ENCODE measurements around the gene TCEANC. TPM values are rescaled to one million over a fixed set of nuclear protein-coding genes. Genes with fewer than 3 reads are reported as not detected.
"Not testable (repeated sequence)": the region's sequence is repeated elsewhere in the genome, so short reads cannot be mapped to it uniquely, and the experiment has no call there.

TCEANC gene
- total RNA-seq, 2 experiments from 2014 or later = 1.9 to 2.3 TPM

DNA sequence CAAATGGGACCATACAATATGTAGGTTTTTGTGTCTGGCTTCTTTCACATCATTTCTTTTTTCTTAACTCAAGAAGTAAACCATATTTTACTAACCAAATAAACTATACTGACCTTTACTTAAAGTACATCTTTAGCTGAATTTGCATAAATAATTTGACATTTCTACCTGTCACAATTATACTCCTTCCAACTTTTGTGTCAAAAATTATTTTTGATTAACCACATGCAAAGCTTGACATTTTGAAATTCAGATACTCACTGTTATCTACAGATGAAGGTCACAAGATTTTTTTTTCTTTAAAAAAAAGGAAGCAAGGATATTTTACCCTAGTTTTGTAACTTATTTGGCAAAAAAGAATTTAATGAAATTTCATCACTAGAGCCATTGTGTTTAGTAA lies 23.9 kb downstream of the TCEANC start:
- POLR2A ChIA-PET = no interaction called here
- H3K36me3 Mint-ChIP-seq (ENCODE audit: low read depth) = no peaks in the 10 kb centered on the region
- no peaks in the 10 kb centered on the region for H3K4me1 Mint-ChIP-seq
- no peaks in the 10 kb centered on the region for H3K27me3 Mint-ChIP-seq
- CTCF ChIA-PET = no interaction called here
- ATAC-seq (no peak), DNase-seq (no peak)
- H3K27ac Mint-ChIP-seq = no peak overlapping the region
- H3K4me3 Mint-ChIP-seq = no peak overlapping the region
- no peaks in the 10 kb centered on the region for H3K9me3 Mint-ChIP-seq (ENCODE audit: low read depth)
- intact Hi-C loops (cut with DNase I, micrococcal nuclease) = no loop called here

DNA sequence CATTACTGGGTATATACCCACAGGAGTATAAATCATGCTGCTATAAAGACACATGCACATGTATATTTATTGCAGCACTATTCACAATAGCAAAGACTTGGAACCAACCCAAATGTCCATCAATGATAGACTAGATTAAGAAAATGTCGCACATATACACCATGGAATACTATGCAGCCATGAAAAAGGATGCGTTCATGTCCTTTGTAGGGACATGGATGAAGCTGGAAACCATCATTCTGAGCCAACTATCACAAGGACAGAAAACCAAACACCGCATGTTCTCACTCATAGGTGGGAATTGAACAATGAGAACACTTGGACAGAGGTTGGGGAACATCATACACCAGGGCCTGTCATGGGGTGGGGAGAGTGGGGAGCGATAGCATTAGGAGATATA lies 26.8 kb downstream of the TCEANC start:
- H3K4me3 Mint-ChIP-seq; H3K9me3 Mint-ChIP-seq (ENCODE audit: low read depth); H3K4me1 Mint-ChIP-seq; H3K36me3 Mint-ChIP-seq (ENCODE audit: low read depth); ATAC-seq; H3K27me3 Mint-ChIP-seq; DNase-seq; POLR2A ChIA-PET; H3K27ac Mint-ChIP-seq; CTCF ChIA-PET: not testable (repeated sequence)
- intact Hi-C loops (cut with DNase I, micrococcal nuclease) = loop anchor here in 1 of 2 experiments (10.0 kb wide), 1 partner anchor 605 kb away; no protein-coding TSS in a partner anchor

DNA sequence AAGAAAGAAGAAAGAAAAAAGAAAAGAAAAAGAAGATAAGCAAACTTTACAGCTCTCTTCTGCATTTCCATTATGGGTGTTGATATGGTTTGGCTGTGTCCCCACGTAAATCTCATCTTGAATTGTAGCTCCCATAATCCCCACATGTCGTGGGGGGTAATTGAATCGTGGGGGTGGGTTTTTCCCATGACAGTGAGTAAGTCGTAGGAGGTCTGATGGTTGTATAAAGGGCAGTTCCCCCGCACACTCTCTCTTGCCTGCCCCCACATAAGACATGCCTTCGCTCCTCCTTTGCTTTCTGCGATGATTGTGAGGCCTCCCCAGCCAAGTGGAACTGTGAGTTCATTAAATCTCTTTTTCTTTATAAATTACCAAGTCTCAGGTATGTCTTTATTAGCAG lies 28.7 kb downstream of the TCEANC start:
- Mint-ChIP-seq H3K4me3 (no peak overlapping the region), H3K4me1 (peaks cover 16% of the 10 kb centered on the region), H3K36me3 (ENCODE audit: low read depth) (no peaks in the 10 kb centered on the region), H3K27me3 (no peaks in the 10 kb centered on the region), H3K27ac (no peak overlapping the region), H3K9me3 (ENCODE audit: low read depth) (no peaks in the 10 kb centered on the region)
- ATAC-seq (no peak), DNase-seq (no peak)
- intact Hi-C loops (cut with DNase I, micrococcal nuclease) = loop anchor here in 1 of 2 experiments (10.0 kb wide), 1 partner anchor 607 kb away; no protein-coding TSS in a partner anchor
- POLR2A ChIA-PET = no interaction called here
- CTCF ChIA-PET = no interaction called here

DNA sequence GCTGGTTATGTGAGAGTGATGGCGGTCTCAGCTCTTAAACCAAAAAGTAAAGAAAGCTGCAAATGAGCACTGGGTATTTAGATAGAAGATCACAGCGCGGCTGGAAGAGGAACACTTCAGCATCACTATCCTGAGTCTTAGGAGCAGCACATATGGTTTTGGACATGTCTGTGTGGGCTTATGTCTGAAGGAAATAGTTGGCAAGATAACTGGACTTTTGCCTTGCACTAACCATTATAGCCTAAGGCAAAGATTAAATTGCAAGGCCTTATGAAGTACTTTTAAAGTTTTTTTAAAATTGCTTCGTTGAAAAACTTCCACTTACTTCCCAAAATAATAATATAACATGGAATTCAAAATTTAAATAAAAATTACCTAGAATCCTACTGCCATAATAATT lies 31.4 kb downstream of the TCEANC start:
- peaks cover 31% of the 10 kb centered on the region for H3K4me1 Mint-ChIP-seq
- peak overlapping the region; percentile 43 for H3K27ac Mint-ChIP-seq
- ATAC-seq = no peak
- H3K9me3 Mint-ChIP-seq (ENCODE audit: low read depth) = no peaks in the 10 kb centered on the region
- H3K27me3 Mint-ChIP-seq = no peaks in the 10 kb centered on the region
- intact Hi-C loops (cut with DNase I, micrococcal nuclease) = loop anchor here in 1 of 2 experiments (10.0 kb wide), 1 partner anchor 610 kb away; no protein-coding TSS in a partner anchor
- H3K4me3 Mint-ChIP-seq = no peak overlapping the region
- CTCF ChIA-PET = no interaction called here
- DNase-seq = no peak
- POLR2A ChIA-PET = no interaction called here
- no peaks in the 10 kb centered on the region for H3K36me3 Mint-ChIP-seq (ENCODE audit: low read depth)

DNA sequence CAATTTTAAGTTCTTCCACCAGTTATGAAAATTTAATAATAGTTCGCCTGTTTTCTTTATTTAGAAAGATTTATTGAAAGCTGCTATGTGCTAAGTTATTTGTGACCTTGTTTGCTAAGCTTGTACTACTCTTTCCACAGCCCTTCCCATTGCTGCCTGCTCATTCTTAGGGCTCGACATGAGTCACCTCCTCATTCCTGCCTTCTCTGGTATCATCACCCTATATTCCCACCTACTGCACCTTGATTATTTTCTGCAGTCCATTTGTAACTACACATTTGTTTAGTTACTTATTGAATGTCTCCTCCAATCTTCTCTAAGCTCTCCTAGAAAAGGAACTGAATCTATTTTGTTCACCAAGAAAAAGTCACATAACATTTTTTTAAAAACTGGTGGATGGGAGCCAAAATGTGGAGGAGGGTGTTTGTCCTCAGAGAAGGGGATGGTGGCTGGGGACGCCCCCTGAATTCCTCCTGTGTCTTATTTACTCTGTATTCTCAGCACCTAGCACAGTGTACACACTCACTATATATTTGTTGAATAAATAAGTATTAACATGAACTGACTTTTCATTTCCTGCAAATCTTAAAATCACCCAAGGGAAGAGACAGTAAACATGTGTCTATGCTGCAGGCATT lies 32.3 kb downstream of the TCEANC start:
- Mint-ChIP-seq H3K9me3 (ENCODE audit: low read depth) (no peaks in the 10 kb centered on the region), H3K27me3 (no peaks in the 10 kb centered on the region), H3K36me3 (ENCODE audit: low read depth) (peaks cover 3% of the 10 kb centered on the region), H3K4me1 (peaks cover 32% of the 10 kb centered on the region), H3K4me3 (no peak overlapping the region), H3K27ac (peak overlapping the region; percentile 78)
- DNase-seq (no peak), ATAC-seq (no peak)
- intact Hi-C loops (cut with DNase I, micrococcal nuclease) = loop anchor here in 1 of 2 experiments (5.0 to 10.0 kb wide), 2 partner anchors 610 to 728 kb away; no protein-coding TSS in a partner anchor
- ChIA-PET POLR2A (no interaction called here), CTCF (no interaction called here)

DNA sequence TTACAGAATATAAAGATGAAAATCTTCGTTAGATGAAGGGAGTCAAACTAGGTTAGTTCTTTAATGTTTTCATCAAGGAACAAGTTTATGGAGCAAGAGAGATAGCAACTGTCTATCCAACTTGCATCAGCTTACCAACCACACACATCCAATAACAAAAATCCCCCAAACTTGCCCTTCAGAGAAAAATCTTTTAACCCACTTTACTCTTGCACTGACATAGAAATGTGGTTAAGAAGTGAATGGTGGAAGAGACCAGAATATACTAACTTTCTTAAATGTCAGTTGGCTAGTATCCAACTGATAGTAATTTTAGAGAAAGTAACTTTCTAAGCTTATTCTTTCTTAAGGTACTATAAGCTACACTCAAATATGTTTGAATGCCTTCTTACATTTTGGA lies 34.3 kb downstream of the TCEANC start:
- Mint-ChIP-seq H3K36me3 (ENCODE audit: low read depth) (peaks cover 9% of the 10 kb centered on the region), H3K27ac (peak overlapping the region; percentile 97), H3K4me3 (no peak overlapping the region), H3K4me1 (peaks cover 47% of the 10 kb centered on the region), H3K9me3 (ENCODE audit: low read depth) (no peaks in the 10 kb centered on the region), H3K27me3 (no peaks in the 10 kb centered on the region)
- DNase-seq (no peak), ATAC-seq (no peak)
- intact Hi-C loops (cut with DNase I, micrococcal nuclease) = loop anchor here in 1 of 2 experiments (1.0 to 10.0 kb wide), 3 partner anchors 18 to 730 kb away; no protein-coding TSS in a partner anchor
- POLR2A ChIA-PET = interaction anchor here (0.6 kb wide), 1 partner anchor 176 kb away, joined by 5 read pairs; no protein-coding TSS in a partner anchor
- CTCF ChIA-PET = interaction anchor here (0.7 to 2.8 kb wide), 5 partner anchors 17 to 180 kb away, joined by 3 to 10 read pairs (median 5); partner anchors contain the start of genes OFD1 and TRAPPC2

DNA sequence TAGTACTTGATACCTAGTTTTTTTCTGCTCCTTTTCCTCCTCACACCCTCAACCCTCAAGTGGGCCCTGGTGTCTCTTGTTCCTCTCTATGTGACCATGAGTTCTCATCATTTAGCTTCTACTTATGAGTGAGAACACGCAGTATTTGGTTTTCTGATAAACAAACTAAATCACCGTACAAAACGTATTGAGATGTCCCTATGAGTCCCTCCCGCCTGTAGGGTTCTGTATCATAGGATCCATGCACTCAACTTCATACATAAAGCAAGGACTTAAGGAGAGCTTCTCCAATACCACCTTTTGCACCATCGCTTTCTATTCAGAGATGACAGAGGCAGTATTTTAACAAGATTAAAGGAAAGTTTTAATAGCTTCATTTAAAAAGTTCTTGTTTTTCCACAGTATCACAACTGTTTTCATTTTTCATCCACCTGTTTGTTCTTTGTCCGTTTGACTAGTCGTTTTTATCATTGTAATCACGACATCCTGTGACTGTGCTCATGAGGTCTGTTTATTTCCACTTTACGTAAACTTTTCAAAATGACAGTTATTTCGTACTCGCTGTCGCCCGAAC lies 35.5 kb downstream of the TCEANC start:
- peak; percentile 8 for DNase-seq
- peaks cover 59% of the 10 kb centered on the region for H3K4me1 Mint-ChIP-seq

DNA sequence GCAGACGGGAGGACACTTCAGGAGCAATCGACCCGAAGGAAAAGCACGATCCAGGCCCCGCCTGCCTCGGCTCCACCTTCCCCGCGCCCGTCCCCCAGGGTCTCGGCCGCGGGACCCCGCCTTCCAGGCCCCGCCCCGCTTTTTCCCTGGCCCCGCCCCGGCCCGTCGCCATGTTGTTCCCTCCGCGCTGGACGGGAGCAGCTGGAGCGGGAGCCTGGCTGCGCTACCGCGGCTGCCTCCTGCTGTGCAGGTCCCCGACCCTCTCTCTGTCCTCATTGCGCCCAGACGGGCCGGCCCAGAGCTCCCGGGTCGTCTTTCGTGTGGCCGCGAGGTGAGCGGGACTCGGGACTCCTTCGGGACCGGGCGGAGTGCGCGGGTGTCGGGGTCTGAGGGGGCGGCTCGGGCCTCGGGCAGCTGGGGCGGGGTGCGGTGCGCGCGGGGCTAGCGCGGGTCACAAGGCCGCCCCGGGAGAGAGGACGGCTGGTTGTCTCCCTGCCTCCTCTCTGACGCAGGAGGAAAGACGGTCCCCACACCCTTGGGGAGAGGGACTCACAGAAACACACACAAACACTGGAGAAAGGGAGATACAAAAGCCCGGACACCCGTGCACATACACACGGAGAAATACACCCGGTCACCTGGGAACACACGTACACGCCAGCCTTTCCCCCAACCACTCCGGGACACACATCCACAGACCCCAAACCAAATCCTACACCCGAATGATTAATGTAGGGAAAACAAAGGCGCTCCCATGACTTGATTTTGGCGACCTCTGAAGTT lies 36.2 kb downstream of the TCEANC start, which contains the start of gene RAB9A:
RAB9A (plus strand) TSS at position 171 of the 783 bp plus-strand sequence. CDS start 19,619 bp downstream, outside the sequence.
- Mint-ChIP-seq H3K36me3 (ENCODE audit: low read depth) (peaks cover 13% of the 10 kb centered on the region), H3K4me3 (peak within 1 kb of the TSS; percentile 85), H3K27me3 (no peaks in the 10 kb centered on the region), H3K27ac (peak within 1 kb of the TSS; percentile 97), H3K9me3 (ENCODE audit: low read depth) (no peaks in the 10 kb centered on the region), H3K4me1 (peaks cover 63% of the 10 kb centered on the region)
- DNase-seq (peak; percentile 88), ATAC-seq (peak; percentile 85)
- CTCF ChIA-PET = interaction anchor here (1.1 to 2.8 kb wide), 4 partner anchors 20 to 340 kb away, joined by 3 to 10 read pairs (median 6); partner anchors contain the start of genes GEMIN8, OFD1 and TRAPPC2
- intact Hi-C loops (cut with DNase I, micrococcal nuclease) = loop anchor here (1.0 to 10.0 kb wide), 8 partner anchors 20 to 732 kb away; partner anchors contain the start of genes OFD1 (in 2 of the 2), TRAPPC2 (in 2 of the 2), GEMIN8 (in 1 of the 2) and TCEANC (in 1 of the 2)
- POLR2A ChIA-PET = interaction anchor here (0.7 to 1.4 kb wide), 3 partner anchors 20 to 54 kb away, joined by 3 to 6 read pairs (median 5); partner anchors contain the start of gene TCEANC

More for the DNA sequence above, 35.5 kb downstream of the TCEANC start:
- ChIA-PET POLR2A (interaction anchor here (0.7 to 1.4 kb wide), 5 partner anchors 19 to 54 kb away, joined by 3 to 6 read pairs (median 4); partner anchors contain the start of genes OFD1, TCEANC and TRAPPC2), CTCF (interaction anchor here (1.0 to 2.8 kb wide), 7 partner anchors 19 to 341 kb away, joined by 3 to 10 read pairs (median 5); partner anchors contain the start of genes GEMIN8, OFD1 and TRAPPC2)
- peaks cover 13% of the 10 kb centered on the region for H3K36me3 Mint-ChIP-seq (ENCODE audit: low read depth)
- peak overlapping the region; percentile 85 for H3K4me3 Mint-ChIP-seq
- ATAC-seq = peak; percentile 23
- intact Hi-C loops (cut with DNase I, micrococcal nuclease) = loop anchor here (1.0 to 10.0 kb wide), 5 partner anchors 19 to 731 kb away; partner anchors contain the start of genes OFD1 (in 1 of the 2) and TRAPPC2 (in 1 of the 2)
- no peaks in the 10 kb centered on the region for H3K9me3 Mint-ChIP-seq (ENCODE audit: low read depth)
- H3K27me3 Mint-ChIP-seq = no peaks in the 10 kb centered on the region
- H3K27ac Mint-ChIP-seq = peak overlapping the region; percentile 97

DNA sequence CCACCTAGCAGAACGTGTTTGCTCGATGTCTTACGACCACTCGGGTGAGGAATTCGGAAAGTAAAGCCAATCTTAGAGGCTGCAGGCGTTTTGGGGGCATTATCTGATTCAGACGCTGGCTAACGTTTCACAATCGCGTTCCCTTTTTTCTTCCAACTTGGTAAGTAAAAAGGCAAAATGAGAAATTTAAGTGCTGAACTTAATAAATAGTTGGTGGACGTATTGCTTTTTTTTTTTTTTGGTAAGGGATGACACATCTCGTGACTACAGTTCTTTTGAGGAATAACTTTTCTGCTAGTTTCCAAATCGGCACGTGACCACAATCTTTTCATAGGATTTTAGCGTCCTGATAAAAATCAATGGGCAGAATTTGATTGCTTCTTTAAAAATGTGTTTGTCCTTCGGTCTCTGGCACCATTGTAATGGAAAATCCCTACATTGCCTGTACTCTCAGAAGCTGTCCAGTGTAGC lies 36.8 kb downstream of the TCEANC start:
- Mint-ChIP-seq H3K9me3 (ENCODE audit: low read depth) (no peaks in the 10 kb centered on the region), H3K27ac (peak overlapping the region; percentile 97), H3K4me3 (peak overlapping the region; percentile 85), H3K36me3 (ENCODE audit: low read depth) (peaks cover 13% of the 10 kb centered on the region), H3K27me3 (no peaks in the 10 kb centered on the region), H3K4me1 (peaks cover 68% of the 10 kb centered on the region)
- ATAC-seq (no peak), DNase-seq (no peak)
- CTCF ChIA-PET = interaction anchor here (0.7 to 2.8 kb wide), 2 partner anchors 19 to 45 kb away, joined by 3 to 10 read pairs; partner anchors contain the start of genes OFD1 and TRAPPC2
- intact Hi-C loops (cut with DNase I, micrococcal nuclease) = loop anchor here (1.0 to 10.0 kb wide), 7 partner anchors 31 to 732 kb away; partner anchors contain the start of genes OFD1 (in 2 of the 2), TRAPPC2 (in 2 of the 2), GEMIN8 (in 1 of the 2) and TCEANC (in 1 of the 2)
- POLR2A ChIA-PET = interaction anchor here (0.5 to 1.2 kb wide), 4 partner anchors 20 to 720 kb away, joined by 3 to 5 read pairs (median 4); no protein-coding TSS in a partner anchor

DNA sequence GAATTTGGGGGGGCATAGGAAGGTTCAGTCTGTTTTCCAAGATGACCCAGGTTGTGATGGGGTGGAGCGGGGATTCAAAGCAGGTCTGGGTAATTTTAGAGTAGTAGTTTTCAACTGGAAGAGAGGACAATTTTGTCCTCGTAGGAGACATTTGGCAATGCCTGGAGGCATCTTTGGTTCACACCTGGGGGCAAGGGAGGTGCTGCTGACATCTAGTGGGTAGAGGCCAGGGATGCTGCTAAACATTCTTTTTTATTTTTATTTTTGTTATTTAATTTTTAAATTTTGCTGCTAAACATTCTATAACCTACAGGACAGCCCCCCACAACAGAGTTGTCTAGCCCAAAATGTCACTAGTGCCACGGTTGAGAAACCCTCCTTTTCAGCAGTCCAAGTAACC lies 37.9 kb downstream of the TCEANC start:
- Mint-ChIP-seq H3K36me3 (ENCODE audit: low read depth) (peaks cover 20% of the 10 kb centered on the region), H3K27me3 (no peaks in the 10 kb centered on the region), H3K27ac (peak overlapping the region; percentile 66), H3K4me3 (peak overlapping the region; percentile 85), H3K9me3 (ENCODE audit: low read depth) (no peaks in the 10 kb centered on the region), H3K4me1 (peaks cover 68% of the 10 kb centered on the region)
- CTCF ChIA-PET = interaction anchor here (1.6 kb wide), 1 partner anchor 31 kb away, joined by 3 read pairs; no protein-coding TSS in a partner anchor
- POLR2A ChIA-PET = interaction anchor here (0.7 to 0.8 kb wide), 2 partner anchors 28 to 29 kb away, joined by 3 to 4 read pairs; no protein-coding TSS in a partner anchor
- intact Hi-C loops (cut with DNase I, micrococcal nuclease) = no loop called here
- ATAC-seq = no peak
- DNase-seq = peak; percentile 31

Data from activated CD4-positive, alpha-beta T cell treated with anti-CD3 and anti-CD28 coated beads for 36 hours (primary cell).